Stimulated activated CD8-positive, alpha-beta memory T cell treated with anti-CD3 and anti-CD28 coated beads, Interleukin-7, amount 100 ng/mL, for 24 hours (primary cell): ENCODE data around the gene FKBP3.
"Not testable (repeated sequence)": the region's sequence is repeated elsewhere in the genome, so short reads cannot be mapped to it uniquely, and the experiment has no call there.

Experiments
- DNase-seq: peaks from one replicate; pipeline ENCODE4 v3.0.0-alpha.2; 2020; ENCODE audit warnings: low read depth

Gene FKBP3

GRCh38 chr14:45112896-45113781 is 21.1 kb downstream of the FKBP3 start:
- DNase-seq: no peak

DNA sequence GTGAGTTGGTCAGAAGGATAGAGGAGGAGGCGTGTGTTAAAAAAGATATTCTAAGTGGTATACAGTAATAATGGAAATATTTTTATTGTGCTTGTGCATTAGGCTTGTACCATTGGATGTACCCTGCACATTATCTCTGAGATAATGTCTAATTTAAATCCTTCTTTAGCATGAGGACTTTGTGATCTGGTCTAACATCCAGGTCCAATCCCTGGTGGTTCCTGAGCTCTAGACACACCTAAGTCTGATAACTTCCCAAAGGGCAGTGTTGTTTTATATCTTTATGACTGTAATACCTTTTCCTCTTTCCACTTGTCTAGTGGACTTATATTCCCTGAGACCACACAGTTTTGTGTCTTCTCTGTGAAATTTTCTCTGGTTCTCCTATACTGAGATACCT is 29.7 kb downstream of the FKBP3 start:
- no peak for DNase-seq

GRCh38 chr14:45103806-45104205 is 30.5 kb downstream of the FKBP3 start:
- no peak for DNase-seq

GRCh38 chr14:45096218-45096617 is 38.1 kb downstream of the FKBP3 start:
- DNase-seq: no peak

GRCh38 chr14:45095143-45095542 is 39.1 kb downstream of the FKBP3 start:
- DNase-seq: no peak

- no peak for DNase-seq
Observed at GRCh38 chr14:45094275-45094674, 40.0 kb downstream of the FKBP3 start.

- no peak for DNase-seq
Observed at GRCh38 chr14:45091710-45092109, 42.6 kb downstream of the FKBP3 start.

GRCh38 chr14:45089813-45090212 is 44.5 kb downstream of the FKBP3 start:
- DNase-seq: no peak

- no peak for DNase-seq
Observed at GRCh38 chr14:45084946-45085346, 49.3 kb downstream of the FKBP3 start.

DNA sequence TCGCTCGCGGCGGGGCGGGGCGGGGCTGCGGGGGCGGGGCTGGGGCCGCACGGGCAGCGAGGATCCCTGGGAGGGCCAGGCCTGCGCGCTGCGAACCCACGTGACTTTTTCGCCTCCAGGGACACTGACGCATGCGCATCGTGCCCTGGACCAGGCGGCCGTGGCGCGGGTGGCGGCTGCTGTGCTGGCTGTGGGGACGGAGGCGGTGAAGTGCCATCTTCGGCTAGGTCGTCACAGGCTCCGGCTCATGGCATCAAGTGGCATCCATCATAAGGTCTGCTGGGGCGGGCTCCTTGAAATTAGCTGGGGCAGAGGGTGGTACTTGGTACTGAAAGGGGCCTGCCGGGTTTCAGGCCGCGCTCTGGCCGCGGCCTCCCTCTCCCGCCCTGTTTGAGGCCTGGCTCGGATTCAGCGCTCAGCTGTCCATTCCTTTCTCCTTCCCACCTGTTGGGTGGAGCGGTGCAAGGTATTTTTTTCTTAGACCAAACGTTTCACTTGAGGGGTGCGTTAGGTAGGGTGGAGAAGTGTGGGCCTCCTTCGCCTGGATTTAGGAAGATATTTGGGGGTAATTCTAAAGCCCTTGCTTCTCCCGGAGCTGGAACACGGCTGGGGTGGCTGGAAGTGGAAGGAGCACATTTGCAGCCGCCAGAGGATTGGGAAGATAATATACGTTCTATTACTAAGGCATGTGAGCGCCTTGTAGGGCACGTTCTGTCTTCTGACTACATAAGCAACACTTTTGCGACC is 50.1 kb downstream of the FKBP3 start, which contains the start of gene PRPF39:
TSS of gene PRPF39 (plus strand) at position 141 of the 747 bp plus-strand sequence. CDS start 11,124 bp downstream, outside the sequence.
- peak; percentile 86 for DNase-seq

DNA sequence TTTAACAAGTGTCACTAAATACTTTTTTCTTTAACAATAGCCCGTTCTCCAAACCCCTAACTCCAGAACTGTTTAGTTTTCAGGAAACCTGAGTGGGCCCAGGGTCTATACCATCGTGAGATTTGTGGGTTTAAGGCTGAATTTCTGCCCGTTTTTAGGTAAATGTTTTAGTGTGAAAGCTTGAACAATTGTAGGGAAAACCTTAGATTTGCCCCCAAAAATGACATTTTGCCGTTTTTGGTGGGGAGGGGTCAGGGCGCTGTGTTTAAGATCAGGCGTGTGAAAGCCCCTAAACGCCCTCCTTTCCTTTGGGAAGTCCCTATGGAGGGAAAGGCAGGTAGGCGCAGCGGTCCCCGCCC is 50.7 kb downstream of the FKBP3 start:
- DNase-seq: no peak

GRCh38 chr14:45082420-45082819 is 51.9 kb downstream of the FKBP3 start:
- DNase-seq: no peak

DNA sequence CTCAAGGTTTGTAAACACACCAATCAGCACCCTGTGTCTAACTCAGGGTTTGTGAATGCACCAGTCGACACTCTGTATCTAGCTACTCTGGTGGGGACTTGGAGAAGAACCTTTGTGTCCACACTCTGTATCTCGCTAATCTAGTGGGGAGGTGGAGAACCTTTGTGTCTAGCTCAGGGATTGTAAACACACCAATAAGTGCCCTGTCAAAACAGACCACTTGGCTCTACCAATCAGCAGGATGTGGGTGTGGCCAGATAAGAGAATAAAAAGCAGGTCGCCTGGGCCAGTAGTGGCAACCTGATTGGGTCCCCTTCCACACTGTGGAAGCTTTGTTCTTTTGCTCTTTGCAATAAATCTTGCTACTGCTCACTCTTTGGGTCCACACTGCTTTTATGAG is 53.2 kb downstream of the FKBP3 start:
- DNase-seq: not testable (repeated sequence)

GRCh38 chr14:45080416-45080968 is 53.8 kb downstream of the FKBP3 start:
- DNase-seq: not testable (repeated sequence)

- DNase-seq: no peak
Observed at GRCh38 chr14:45078323-45078722, 56.0 kb downstream of the FKBP3 start.

DNA sequence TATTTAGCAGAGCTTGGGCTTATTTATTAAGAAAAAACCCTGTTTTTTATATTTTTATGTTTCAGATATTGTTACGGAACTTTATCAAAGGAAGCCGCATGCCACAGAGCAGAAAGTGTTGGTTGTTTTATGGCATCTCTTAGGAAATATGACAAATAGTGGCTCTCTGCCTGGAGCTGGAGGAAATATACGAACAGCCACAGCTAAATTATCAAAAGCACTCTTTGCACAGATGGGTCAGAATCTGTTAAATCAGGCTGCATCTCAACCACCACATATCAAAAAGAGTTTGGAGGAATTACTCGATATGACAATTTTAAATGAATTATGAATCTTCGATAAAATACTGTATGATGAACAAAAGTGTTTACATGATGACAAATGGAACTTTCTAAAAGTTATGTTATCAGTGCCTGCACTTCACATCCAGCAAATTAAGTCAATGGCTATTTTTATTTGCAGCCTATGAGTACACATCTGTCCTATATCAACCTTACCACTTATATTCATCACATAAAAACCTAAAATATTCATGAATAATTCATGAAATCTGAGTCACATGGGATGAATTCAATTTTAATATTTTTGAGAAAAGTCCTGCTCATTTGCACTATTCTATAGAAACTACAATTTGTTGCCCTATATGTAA is 60.9 kb downstream of the FKBP3 start:
- no peak for DNase-seq

GRCh38 chr14:45072126-45072525 is 62.2 kb downstream of the FKBP3 start:
- no peak for DNase-seq

DNA sequence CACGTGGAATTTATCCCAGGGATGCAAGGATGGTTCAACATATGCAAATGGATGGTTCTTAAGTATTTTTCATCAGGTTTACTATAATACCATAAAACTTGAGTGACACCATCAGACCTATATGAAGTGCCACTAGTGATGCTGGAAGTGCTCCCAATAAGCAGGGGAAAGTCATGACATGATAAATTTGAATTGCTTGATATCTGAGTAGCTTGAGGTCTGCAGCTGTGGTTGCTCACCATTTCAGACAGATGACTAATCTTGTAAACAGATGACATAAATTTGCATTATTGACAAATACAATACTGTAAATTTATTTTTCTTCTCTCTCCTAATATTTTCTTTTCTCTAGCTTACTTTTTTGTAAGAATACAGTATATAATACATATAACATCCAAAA is 64.1 kb downstream of the FKBP3 start:
- DNase-seq: no peak

DNA sequence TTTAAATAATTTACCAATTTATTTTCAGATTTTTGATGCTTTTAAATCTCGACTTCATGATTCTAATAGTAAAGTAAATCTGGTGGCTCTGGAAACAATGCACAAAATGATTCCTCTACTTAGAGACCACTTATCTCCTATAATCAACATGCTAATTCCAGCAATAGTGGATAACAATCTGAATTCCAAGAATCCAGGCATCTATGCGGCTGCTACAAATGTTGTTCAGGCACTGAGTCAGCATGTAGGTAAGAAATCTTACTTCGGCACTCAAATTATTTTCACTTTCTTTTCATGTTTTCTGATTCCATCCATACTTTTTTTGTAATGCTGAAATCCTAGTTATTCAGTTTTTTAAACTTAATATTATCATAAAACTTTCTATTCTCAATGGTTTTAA is 65.9 kb downstream of the FKBP3 start:
- no peak for DNase-seq

DNA sequence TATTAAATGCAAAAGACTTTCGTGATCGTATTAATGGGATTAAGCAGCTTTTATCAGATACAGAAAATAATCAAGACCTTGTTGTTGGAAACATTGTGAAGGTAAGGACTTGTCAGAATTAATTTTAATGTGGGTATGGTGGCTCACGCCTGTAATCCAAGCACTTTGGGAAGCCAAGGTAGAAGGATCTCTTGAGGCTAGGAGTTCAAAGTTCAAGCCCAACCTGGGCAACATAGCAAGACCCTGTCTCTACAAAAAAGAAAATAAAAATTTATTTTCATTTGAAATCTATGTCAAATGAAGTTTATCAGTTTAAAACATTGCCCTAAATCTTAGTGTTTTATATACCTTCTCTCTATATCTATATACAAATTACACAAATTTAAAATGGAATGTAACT is 67.6 kb downstream of the FKBP3 start:
- DNase-seq: no peak

- DNase-seq: no peak
Observed at GRCh38 chr14:45065956-45066355, 68.3 kb downstream of the FKBP3 start.
